K562 (cell line): ENCODE results near the gene ETV7. TPM values are rescaled to one million over a fixed set of nuclear protein-coding genes. Genes with fewer than 3 reads are reported as not detected.

Source experiments
- ATAC-seq: fragments of 200-7000 bp; cut with Tn5 transposase; 3 replicates; pipeline ENCODE4 v1.9.1; 2020; ENCODE audit warnings: moderate library complexity
- BruUV-seq: library from RNA; stranded (reverse); fragments of 400-500 nt; replicated peaks from 2 replicates; lab custom pipeline; 2021; lab: Mats Ljungman, UMichigan
- CTCF ChIA-PET: fragments of 300-600 bp; formaldehyde crosslinking; extraction: SDS; loops from one replicate; lab custom pipeline; 2021; ENCODE audit warnings: low intra/inter-chr PET ratio; lab: Yijun Ruan, JAX
- POLR2A ChIA-PET: fragments of 300-600, 350-650 bp; sonication (Branson Sonifier 250); formaldehyde crosslinking; extraction: SDS; loops from one replicate; lab custom pipeline; 2021; ENCODE audit warnings: antibody characterized with exemption, inconsistent platforms; lab: Yijun Ruan, JAX
- DNase-seq, 4 experiments: peaks; one replicate each; pipeline versions ENCODE4 v3.0.0 to v3.0.0-alpha.2; 2011 to 2018; ENCODE audit warnings: low spot score in 3 of 4, mixed read lengths in 3 of 4; ENCODE audit errors: extremely low read depth in 1 of 4
- FAIRE-seq: peaks from 2 replicates; lab custom pipeline; 2011; peaks lifted over from hg19 to GRCh38; lab: Jason Lieb, UNC
- H2AFZ ChIP-seq: 2 replicates; pipeline ENCODE4 v1.6.0; 2011; ENCODE audit warnings: low read depth, low read length, control low read depth, inconsistent platforms
- H3K27ac ChIP-seq: fragments of 200-600 bp; 3 replicates; pipeline ENCODE4 v1.8.0; 2011; ENCODE audit warnings: low read depth, mild to moderate bottlenecking, control low read depth, inconsistent platforms, low read length, moderate library complexity, mixed read lengths; ENCODE audit errors: extremely low read depth
- H3K27me3 ChIP-seq, 2 experiments: fragments of 300-600 bp in 1 of 2; 2 replicates in 1 of 2; 3 replicates in 1 of 2; pipeline versions ENCODE4 v1.6.0 to v1.8.0; 2011; ENCODE audit warnings: inconsistent platforms in 2 of 2, low read length in 2 of 2, mild to moderate bottlenecking in 1 of 2, mixed read lengths in 1 of 2, moderate library complexity in 1 of 2; ENCODE audit not compliant: control insufficient read depth in 2 of 2, insufficient read depth in 2 of 2
- H3K36me3 ChIP-seq: fragments of 300-600 bp; 3 replicates; pipeline ENCODE4 v1.8.0; 2011; ENCODE audit warnings: mild to moderate bottlenecking, low read length, inconsistent platforms; ENCODE audit not compliant: control insufficient read depth, insufficient read depth
- H3K4me1 ChIP-seq, 2 experiments: fragments of 200-600 bp in 1 of 2; replicated peaks in 1 of 2; 2 replicates in 1 of 2; 3 replicates in 1 of 2; pipeline versions ENCODE4 v1.5.1 to v1.8.0; 2011; ENCODE audit warnings: inconsistent platforms in 2 of 2, low read length in 2 of 2, mild to moderate bottlenecking in 1 of 2, mixed read lengths in 1 of 2, moderate library complexity in 1 of 2; ENCODE audit not compliant: control insufficient read depth in 2 of 2, insufficient read depth in 2 of 2
- H3K4me2 ChIP-seq: 2 replicates; pipeline ENCODE4 v1.6.1; 2011; ENCODE audit warnings: low read length, control low read depth, inconsistent platforms, mixed read lengths; ENCODE audit not compliant: insufficient read depth
- H3K4me3 ChIP-seq: fragments of 200-600 bp; sonication (generic), shearing (Covaris generic); 2 replicates; pipeline ENCODE4 v1.5.1; 2016; ENCODE audit warnings: control low read depth, inconsistent platforms
- H3K79me2 ChIP-seq: fragments of 200-600 bp; 3 replicates; pipeline ENCODE4 v1.8.0; 2011; ENCODE audit warnings: low read length, inconsistent platforms; ENCODE audit not compliant: control insufficient read depth, insufficient read depth
- H3K9ac ChIP-seq, 2 experiments: 2 replicates each; pipeline versions ENCODE4 v1.6.0 to v1.6.1; 2011; ENCODE audit warnings: low read depth in 2 of 2, low read length in 2 of 2, control low read depth in 1 of 2, inconsistent platforms in 1 of 2, mild to moderate bottlenecking in 1 of 2, mixed read lengths in 1 of 2; ENCODE audit not compliant: insufficient read depth in 1 of 2
- H3K9me1 ChIP-seq: one replicate; pipeline ENCODE4 v1.6.0; 2011; ENCODE audit warnings: inconsistent platforms, mild to moderate bottlenecking, low read length, moderate library complexity; ENCODE audit not compliant: control insufficient read depth, insufficient read depth
- H3K9me3 ChIP-seq: replicated peaks from 2 replicates; pipeline ENCODE4 v1.5.1; 2011; ENCODE audit warnings: low read depth, low read length, inconsistent platforms; ENCODE audit not compliant: control insufficient read depth, insufficient read depth
- H4K20me1 ChIP-seq: replicated peaks from 2 replicates; pipeline ENCODE4 v1.6.1; 2011; ENCODE audit warnings: low read length, inconsistent platforms, mixed read lengths; ENCODE audit not compliant: control insufficient read depth, insufficient read depth
- JUND ChIP-seq, 2 experiments: IDR thresholded peaks; 2 replicates in 1 of 2; 3 replicates in 1 of 2; pipeline ENCODE4 v1.6.1; 2011; ENCODE audit warnings: borderline replicate concordance in 2 of 2, low read depth in 2 of 2, low read length in 2 of 2, improper control_type of control experiment in 1 of 2, missing biosample characterization in 1 of 2, missing genetic modification characterization in 1 of 2, missing genetic modification reagents in 1 of 2
- PRMT5 ChIP-seq: sonication (generic); formaldehyde crosslinking; IDR thresholded peaks from 2 replicates; pipeline ENCODE4 v1.5.0; 2020; ENCODE audit warnings: missing genetic modification reagents
- RBM25 ChIP-seq: fragments of 200-400 bp; formaldehyde crosslinking; IDR thresholded peaks from 2 replicates; pipeline ENCODE4 v1.6.1; 2018; ENCODE audit warnings: low read length, low read depth, moderate library complexity; ENCODE audit not compliant: severe bottlenecking
- RFX1 ChIP-seq: fragments of 450-650 bp; IDR thresholded peaks from 2 replicates; pipeline ENCODE4 v1.6.1; 2016; ENCODE audit warnings: mild to moderate bottlenecking, moderate library complexity
- ZBTB49 ChIP-seq: sonication (generic); formaldehyde crosslinking; IDR thresholded peaks from 2 replicates; pipeline ENCODE4 v1.8.0; 2022; ENCODE audit warnings: missing genetic modification reagents, mild to moderate bottlenecking, borderline replicate concordance
- WGBS: fragments of 100-300 bp; shearing (Covaris generic); methylation state at CpG from one replicate; pipeline ENCODE4 v1.1.6; 2016; ENCODE audit warnings: low coverage, mixed read lengths; ENCODE audit not compliant: insufficient coverage; ENCODE audit errors: missing lambda C conversion rate; 5-methylcytosine and 5-hydroxymethylcytosine counted together
- in situ Hi-C: fragments of 300-500 bp; cut with MboI; formaldehyde crosslinking; loops from 4 replicates; pipeline ENCODE4 v1.15.0; 2018; ENCODE audit warnings: inconsistent platforms, mixed read lengths
- intact Hi-C: fragments of 100-400 bp; cut with micrococcal nuclease; formaldehyde crosslinking; loops from 2 replicates; pipeline ENCODE4 v1.14.2; 2022
- polyA plus RNA-seq, 8 experiments: library from polyadenylated mRNA; depleted of rRNA in 4 of 8; stranded (reverse) in 5 of 8; unstranded in 3 of 8; fragments of >200 nt; fragmentation: Nextera tagmentation in 2 of 8; fragmentation: Illumina TruSeq in 1 of 8; extraction: Ambion mirVana in 2 of 8; extraction: Trizol in 1 of 8; gene quantifications; 2 replicates each; pipeline versions ENCODE4 v1.2.1 to v1.2.3, GENCODE V29; 2011 to 2014; ENCODE audit warnings: inconsistent platforms in 1 of 8, missing spikeins in 1 of 8
- total RNA-seq, 7 experiments: library from RNA; depleted of rRNA in 6 of 7; stranded (reverse); fragments of >200 nt in 6 of 7; fragmentation: Illumina TruSeq in 2 of 7; extraction: Trizol in 2 of 7; gene quantifications; 2 replicates each; pipeline versions ENCODE4 v1.2.1 to v1.2.3, GENCODE V29; 2011 to 2021; ENCODE audit warnings: low replicate concordance in 1 of 7

The ETV7 gene
- total and polyA plus RNA-seq, 9 of the 15 experiments (the other 6 are each of a cell fraction or from before 2014, with no cell fraction given): 0.07 to 0.22 (median 0.14) TPM; not detected in 3

- TF ChIP-seq ZBTB49 (CRISPR knock-in tag) (no peak), PRMT5 (CRISPR knock-in tag) (no peak), RBM25 (peak; percentile 95)
Observed at GRCh38 chr6:36327226-36327918, 60.1 kb downstream of the ETV7 start (continued).

GRCh38 chr6:36326356-36326995 lies 61.0 kb downstream of the ETV7 start:
- WGBS: 0% methylated on average over 5 of the region's 7 CpGs
- no peak for DNase-seq
- no TSS peak for BruUV-seq
- Histone ChIP-seq H3K4me2 (no peak overlapping the region), H3K36me3 (no peaks in the 10 kb centered on the region), H3K4me1 (peaks cover 0 to 8% of the 10 kb centered on the region in 2 experiments; a peak in 1 of 5 replicates), H2AFZ (no peak overlapping the region), H3K27me3 (peaks cover 36 to 88% of the 10 kb centered on the region in 2 experiments), H3K9me1 (no peaks in the 10 kb centered on the region), H3K9ac (peak overlapping the region in 1 of 2 experiments; percentile 19; a peak in 1 of 4 replicates), H3K4me3 (no peak overlapping the region), H3K27ac (no peak overlapping the region), H3K79me2 (no peaks in the 10 kb centered on the region), H3K9me3 (no peaks in the 10 kb centered on the region), H4K20me1 (no peaks in the 10 kb centered on the region; the same call in 1 of the 2 replicates)
- POLR2A ChIA-PET: interaction anchor here (0.6 to 1.5 kb wide), 4 partner anchors 24 to 336 kb away, joined by 3 to 4 read pairs (median 3); no protein-coding TSS in a partner anchor
- FAIRE-seq: no peak
- TF ChIP-seq RFX1 (peak; percentile 92), JUND (IDR thresholded peaks at IDR 0.05; ENCODE audit: borderline replicate concordance, low read depth, low read length) (no peak), JUND (tag; IDR thresholded peaks at IDR 0.05; ENCODE audit: borderline replicate concordance, low read depth, low read length) (no peak)
- CTCF ChIA-PET: no interaction called here
- ATAC-seq: peak; percentile 41
- in situ Hi-C loops (no loop called here), intact Hi-C loops (no loop called here)
